ENCODE data around the gene CENATAC. TPM values are rescaled to one million over a fixed set of nuclear protein-coding genes. Genes with fewer than 3 reads are reported as not detected.

Gene CENATAC
- total and polyA plus RNA-seq, 9 of the 15 experiments (the other 6 are each of a cell fraction or from before 2014, with no cell fraction given) = 2.4 to 25.5 (median 13.7) TPM

DNA sequence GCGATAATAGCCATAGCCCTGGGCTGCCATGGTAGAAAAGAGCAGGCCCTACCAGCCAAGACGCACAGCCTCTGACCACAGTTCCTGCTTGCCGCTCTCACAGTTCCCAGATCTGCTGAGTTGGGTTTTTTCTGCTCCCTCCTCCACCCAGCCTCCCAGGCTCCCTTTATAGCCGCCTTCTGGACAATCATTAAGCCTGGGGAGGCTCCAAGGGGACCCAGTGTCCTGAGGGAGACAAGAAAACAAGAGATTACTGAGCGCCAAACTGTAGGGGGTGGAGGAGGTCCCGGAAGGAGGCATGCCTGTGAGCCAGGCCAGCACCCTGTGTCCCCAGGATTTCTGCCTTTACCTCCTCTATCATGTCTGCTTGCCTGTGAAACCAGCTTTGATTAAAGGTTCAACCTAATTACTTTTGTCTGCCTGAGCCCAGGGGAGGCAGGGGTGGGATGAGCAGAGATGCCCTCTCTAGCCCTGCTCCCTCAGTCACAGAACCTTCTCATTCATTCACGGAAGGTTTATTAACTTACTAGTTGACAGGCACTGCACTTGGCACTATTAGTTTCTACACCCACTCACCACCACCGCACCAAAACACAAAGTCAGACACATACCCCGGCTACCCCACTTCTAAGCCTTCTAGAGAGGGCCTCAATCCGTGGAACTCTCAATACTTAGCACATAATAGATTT, 31.5 kb downstream of the CENATAC start (continued):
- TF ChIP-seq LCOR (CRISPR knock-in tag; IDR thresholded peaks at IDR 0.05) (no peak), MAFF (IDR thresholded peaks at IDR 0.05; ENCODE audit: low read length) (peak; percentile 92), SLC30A9 (CRISPR knock-in tag; IDR thresholded peaks at IDR 0.05) (no peak), ZNF282 (CRISPR knock-in tag; IDR thresholded peaks at IDR 0.05) (no peak)

DNA sequence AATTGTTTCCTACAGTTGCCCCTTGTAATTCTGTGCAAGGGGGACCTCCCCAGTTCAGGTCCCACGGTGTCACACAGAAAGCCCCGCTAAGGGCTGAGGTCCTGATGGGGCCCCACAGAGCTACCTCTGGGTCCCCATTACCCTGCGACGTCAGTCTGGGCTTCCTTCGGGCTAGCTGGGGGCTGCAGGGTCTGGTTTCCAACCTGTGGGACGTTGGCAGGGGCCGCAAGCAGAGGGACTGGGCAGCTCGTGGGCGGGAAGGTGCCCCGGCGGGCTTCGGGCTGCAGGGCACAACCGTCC, 32.0 kb downstream of the CENATAC start:
- Histone ChIP-seq H3K27me3 (ENCODE audit: control insufficient read depth in 2 of 2, insufficient read depth in 2 of 2, low read length in 2 of 2) (no peaks in the 10 kb centered on the region), H2AFZ (ENCODE audit: low read depth, low read length) (peak overlapping the region; percentile 96), H3K4me1 (replicated peaks in 1 of 2; ENCODE audit: control insufficient read depth in 2 of 2, insufficient read depth in 2 of 2, low read length in 2 of 2) (peaks cover 35 to 45% of the 10 kb centered on the region in 2 experiments), H3K9me1 (ENCODE audit: control insufficient read depth, insufficient read depth, low read length) (no peaks in the 10 kb centered on the region), H4K20me1 (replicated peaks; ENCODE audit: control insufficient read depth, insufficient read depth, low read length) (peaks cover 12% of the 10 kb centered on the region), H3K27ac (ENCODE audit: extremely low read depth, low read depth, low read length) (peak overlapping the region; percentile 92), H3K79me2 (ENCODE audit: control insufficient read depth, insufficient read depth, low read length) (peaks cover 39% of the 10 kb centered on the region), H3K9ac (ENCODE audit: insufficient read depth in 1 of 2, low read depth in 2 of 2, low read length in 2 of 2) (peak overlapping the region; percentile 86 to 99), H3K9me3 (replicated peaks; ENCODE audit: control insufficient read depth, insufficient read depth, low read depth, low read length) (no peaks in the 10 kb centered on the region), H3K4me3 (peak overlapping the region; percentile 92), H3K36me3 (ENCODE audit: control insufficient read depth, insufficient read depth, low read length) (peaks cover 42% of the 10 kb centered on the region), H3K4me2 (ENCODE audit: insufficient read depth, low read length) (peak overlapping the region; percentile 98)
- in situ Hi-C loops (cut with MboI) (no loop called here), intact Hi-C loops (cut with micrococcal nuclease) (loop anchor here (1.0 to 2.0 kb wide), 2 partner anchors 12 to 71 kb away; partner anchors contain the start of genes DPAGT1, RPS25 and TRAPPC4)
- WGBS (ENCODE audit: insufficient coverage, low coverage, missing lambda C conversion rate) = 4% methylated on average over 13 of the region's 13 CpGs
- CTCF ChIA-PET (ENCODE audit: low intra/inter-chr PET ratio) = no interaction called here
- FAIRE-seq = no peak
- no TSS peak for BruUV-seq (replicated peaks)
- ATAC-seq = peak; percentile 17
- POLR2A ChIA-PET = interaction anchor here (0.6 to 1.2 kb wide), 5 partner anchors 15 to 152 kb away, joined by 3 to 4 read pairs (median 4); partner anchors contain the start of gene VPS11
- DNase-seq (ENCODE audit: extremely low read depth in 1 of 4, low spot score in 3 of 4) = no peak
- TF ChIP-seq, protein P1, sequence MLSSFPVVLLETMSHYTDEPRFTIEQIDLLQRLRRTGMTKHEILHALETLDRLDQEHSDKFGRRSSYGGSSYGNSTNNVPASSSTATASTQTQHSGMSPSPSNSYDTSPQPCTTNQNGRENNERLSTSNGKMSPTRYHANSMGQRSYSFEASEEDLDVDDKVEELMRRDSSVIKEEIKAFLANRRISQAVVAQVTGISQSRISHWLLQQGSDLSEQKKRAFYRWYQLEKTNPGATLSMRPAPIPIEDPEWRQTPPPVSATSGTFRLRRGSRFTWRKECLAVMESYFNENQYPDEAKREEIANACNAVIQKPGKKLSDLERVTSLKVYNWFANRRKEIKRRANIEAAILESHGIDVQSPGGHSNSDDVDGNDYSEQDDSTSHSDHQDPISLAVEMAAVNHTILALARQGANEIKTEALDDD (IDR thresholded peaks at IDR 0.05) = no peak
- TF ChIP-seq CREM (IDR thresholded peaks at IDR 0.05; ENCODE audit: low read depth) = 0 out of 2 replicates have a peak, but pooled peaks have one; percentile 3
- TF ChIP-seq ZNF316 (IDR thresholded peaks at IDR 0.05) = no peak
- TF ChIP-seq MAFF (IDR thresholded peaks at IDR 0.05; ENCODE audit: low read length) = no peak
- TF ChIP-seq SRSF9 (IDR thresholded peaks at IDR 0.05; ENCODE audit: borderline replicate concordance, low read depth, low read length) = no peak
- TF ChIP-seq NR3C1 (CRISPR knock-in tag; IDR thresholded peaks at IDR 0.05) = no peak
- TF ChIP-seq, protein P2, sequence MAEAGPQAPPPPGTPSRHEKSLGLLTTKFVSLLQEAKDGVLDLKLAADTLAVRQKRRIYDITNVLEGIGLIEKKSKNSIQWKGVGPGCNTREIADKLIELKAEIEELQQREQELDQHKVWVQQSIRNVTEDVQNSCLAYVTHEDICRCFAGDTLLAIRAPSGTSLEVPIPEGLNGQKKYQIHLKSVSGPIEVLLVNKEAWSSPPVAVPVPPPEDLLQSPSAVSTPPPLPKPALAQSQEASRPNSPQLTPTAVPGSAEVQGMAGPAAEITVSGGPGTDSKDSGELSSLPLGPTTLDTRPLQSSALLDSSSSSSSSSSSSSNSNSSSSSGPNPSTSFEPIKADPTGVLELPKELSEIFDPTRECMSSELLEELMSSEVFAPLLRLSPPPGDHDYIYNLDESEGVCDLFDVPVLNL (CRISPR knock-in tag; IDR thresholded peaks at IDR 0.05; ENCODE audit: low read depth) = 0 out of 2 replicates have a peak, but pooled peaks have one; percentile 4
- 0 out of 2 replicates have a peak, but pooled peaks have one; percentile 3 for TF ChIP-seq ZBTB1 (CRISPR knock-in tag; IDR thresholded peaks at IDR 0.05; ENCODE audit: borderline replicate concordance, low read depth)
- TF ChIP-seq GABPB1 (CRISPR knock-in tag; IDR thresholded peaks at IDR 0.05) = no peak
